SK-N-SH (cell line): Measurements from ENCODE around the gene PFKFB2. TPM values are rescaled to one million over a fixed set of nuclear protein-coding genes. Genes with fewer than 3 reads are reported as not detected.

Experiments used
- CTCF ChIA-PET: fragments of 300-600, 350-600 bp; formaldehyde crosslinking; extraction: SDS; loops from one replicate; lab custom pipeline; 2021; lab: Yijun Ruan, JAX
- POLR2A ChIA-PET: fragments of 350-600 bp; sonication (Branson Sonifier 250); formaldehyde crosslinking; extraction: SDS; loops from one replicate; lab custom pipeline; 2020; ENCODE audit warnings: antibody characterized with exemption, inconsistent platforms; lab: Yijun Ruan, JAX
- DNase-seq: peaks from one replicate; pipeline ENCODE4 v3.0.0; 2012
- H2AFZ ChIP-seq: fragments of 200-600 bp; sonication (generic); 2 replicates; pipeline ENCODE4 v1.8.1; 2016; ENCODE audit warnings: antibody characterized with exemption, mild to moderate bottlenecking, low read depth
- H3F3A ChIP-seq: fragments of 200-600 bp; sonication (generic); replicated peaks from 2 replicates; pipeline ENCODE3; 2016; ENCODE audit warnings: antibody characterized with exemption, mild to moderate bottlenecking; ENCODE audit not compliant: insufficient read depth
- H3K27ac ChIP-seq, 2 experiments: fragments of 200-500 bp in 1 of 2; fragments of 200-600 bp in 1 of 2; sonication (Bioruptor generic) in 1 of 2; sonication (generic), shearing (Covaris generic) in 1 of 2; 2 replicates each; pipeline versions ENCODE4 v1.5.1 to v1.6.1; 2014 to 2016; ENCODE audit warnings: low read depth in 2 of 2, inconsistent platforms in 1 of 2, low read length in 1 of 2, mild to moderate bottlenecking in 1 of 2, mixed read lengths in 1 of 2
- H3K27me3 ChIP-seq: fragments of 200-600 bp; sonication (generic), shearing (Covaris generic); 2 replicates; pipeline ENCODE4 v1.6.1; 2016; ENCODE audit warnings: mixed run types; ENCODE audit not compliant: insufficient read depth
- H3K36me3 ChIP-seq, 2 experiments: fragments of 200-500 bp in 1 of 2; fragments of 200-600 bp in 1 of 2; sonication (Bioruptor generic) in 1 of 2; sonication (generic) in 1 of 2; replicated peaks in 1 of 2; 2 replicates each; pipeline versions ENCODE3 to v1.5.1; 2014 to 2016; ENCODE audit warnings: low read length in 1 of 2, mild to moderate bottlenecking in 1 of 2; ENCODE audit not compliant: insufficient read depth in 2 of 2, control insufficient read depth in 1 of 2
- H3K4me1 ChIP-seq, 2 experiments: fragments of 200-500 bp in 1 of 2; fragments of 200-600 bp in 1 of 2; sonication (Bioruptor generic) in 1 of 2; sonication (generic), shearing (Covaris generic) in 1 of 2; 2 replicates each; pipeline versions ENCODE4 v1.5.1 to v1.6.1; 2014 to 2016; ENCODE audit warnings: low read depth in 1 of 2, low read length in 1 of 2, mixed run types in 1 of 2; ENCODE audit not compliant: insufficient read depth in 2 of 2, control insufficient read depth in 1 of 2
- H3K4me2 ChIP-seq: fragments of 200-600 bp; sonication (generic), shearing (Covaris generic); 2 replicates; pipeline ENCODE4 v1.6.1; 2017; ENCODE audit warnings: mixed run types
- H3K4me3 ChIP-seq, 2 experiments: fragments of 200-500 bp in 1 of 2; fragments of 200-600 bp in 1 of 2; sonication (Bioruptor generic) in 1 of 2; sonication (generic), shearing (Covaris generic) in 1 of 2; 2 replicates each; pipeline versions ENCODE4 v1.5.1 to v1.8.1; 2014 to 2016; ENCODE audit warnings: low read depth in 2 of 2, inconsistent platforms in 1 of 2, low read length in 1 of 2, mild to moderate bottlenecking in 1 of 2, mixed read lengths in 1 of 2, moderate library complexity in 1 of 2
- H3K79me2 ChIP-seq: fragments of 200-600 bp; sonication (generic); 2 replicates; pipeline ENCODE4 v1.8.1; 2017; ENCODE audit warnings: mild to moderate bottlenecking; ENCODE audit not compliant: insufficient read depth
- H3K9ac ChIP-seq: fragments of 200-600 bp; sonication (generic); 2 replicates; pipeline ENCODE4 v1.6.1; 2017; ENCODE audit warnings: mixed run types
- H3K9me2 ChIP-seq: fragments of 200-600 bp; sonication (generic); 2 replicates; pipeline ENCODE4 v1.6.1; 2017; ENCODE audit warnings: mixed run types
- H3K9me3 ChIP-seq: fragments of 200-600 bp; sonication (generic); 2 replicates; pipeline ENCODE4 v1.6.1; 2017; ENCODE audit warnings: mixed run types, mild to moderate bottlenecking, moderate library complexity
- H4K20me1 ChIP-seq: fragments of 200-600 bp; sonication (generic); 2 replicates; pipeline ENCODE4 v1.6.1; 2017; ENCODE audit warnings: mild to moderate bottlenecking, mixed run types; ENCODE audit not compliant: insufficient read depth
- IRF3 ChIP-seq: fragments of 150-350 bp; IDR thresholded peaks from 2 replicates; pipeline ENCODE4 v1.6.1; 2016; ENCODE audit warnings: mild to moderate bottlenecking, low read depth, low read length
- MAX ChIP-seq: IDR thresholded peaks from 2 replicates; pipeline ENCODE4 v1.4.0; 2012; ENCODE audit warnings: low read depth
- PBX3 ChIP-seq: IDR thresholded peaks from 2 replicates; pipeline ENCODE4; 2012
- RAD21 ChIP-seq: IDR thresholded peaks from 2 replicates; pipeline ENCODE4 v1.6.1; 2012; ENCODE audit warnings: mild to moderate bottlenecking, low read length
- SIN3A ChIP-seq: IDR thresholded peaks from 2 replicates; pipeline ENCODE4 v1.6.1; 2012; ENCODE audit warnings: low read depth, mild to moderate bottlenecking, low read length, moderate library complexity, borderline replicate concordance
- YY1 ChIP-seq: IDR thresholded peaks from 2 replicates; pipeline ENCODE4 v1.4.0; 2012; ENCODE audit warnings: low read depth, mild to moderate bottlenecking
- WGBS: methylation state at CpG from one replicate; pipeline ENCODE4 v1.1.6; 2017; ENCODE audit warnings: low lambda C conversion rate; 5-methylcytosine and 5-hydroxymethylcytosine counted together
- polyA plus RNA-seq, 3 experiments: library from polyadenylated mRNA; depleted of rRNA; stranded (reverse); fragments of >200 nt; gene quantifications; 2 replicates each; pipeline ENCODE4 v1.2.3, GENCODE V29; 2012
- TF ChIP-seq, protein P1 (sequence below): IDR thresholded peaks from 2 replicates; pipeline ENCODE4 v1.4.0; 2012; ENCODE audit warnings: low read depth, borderline replicate concordance

The PFKFB2 gene
- polyA plus RNA-seq, 1 of the 3 experiments (the other 2 are of a cell fraction): 1.8 TPM

- Histone ChIP-seq H3K27me3 (no peaks in the 10 kb centered on the region), H3F3A (no peaks in the 10 kb centered on the region), H3K9me3 (no peaks in the 10 kb centered on the region), H3K9ac (no peak overlapping the region), H3K9me2 (no peaks in the 10 kb centered on the region), H2AFZ (no peak overlapping the region), H3K4me3 (no peak overlapping the region), H3K36me3 (no peaks in the 10 kb centered on the region), H4K20me1 (no peaks in the 10 kb centered on the region), H3K4me2 (no peak overlapping the region), H3K27ac (no peak overlapping the region), H3K79me2 (no peaks in the 10 kb centered on the region), H3K4me1 (peaks cover 0 to 11% of the 10 kb centered on the region in 2 experiments; a peak in 2 of 4 replicates)
- no peak for TF ChIP-seq MAX
- no peak for TF ChIP-seq RAD21
- TF ChIP-seq YY1: no peak
- no peak for TF ChIP-seq PBX3
- CTCF ChIA-PET: interaction anchor here (0.9 to 1.9 kb wide), 2 partner anchors 15 to 31 kb away, joined by 3 to 6 read pairs; no protein-coding TSS in a partner anchor
- POLR2A ChIA-PET: no interaction called here
- 53% methylated on average over 2 of the region's 2 CpGs for WGBS
- DNase-seq: no peak
Measured at GRCh38 chr1:207019161-207019560, 33.9 kb upstream of the PFKFB2 start.

DNA sequence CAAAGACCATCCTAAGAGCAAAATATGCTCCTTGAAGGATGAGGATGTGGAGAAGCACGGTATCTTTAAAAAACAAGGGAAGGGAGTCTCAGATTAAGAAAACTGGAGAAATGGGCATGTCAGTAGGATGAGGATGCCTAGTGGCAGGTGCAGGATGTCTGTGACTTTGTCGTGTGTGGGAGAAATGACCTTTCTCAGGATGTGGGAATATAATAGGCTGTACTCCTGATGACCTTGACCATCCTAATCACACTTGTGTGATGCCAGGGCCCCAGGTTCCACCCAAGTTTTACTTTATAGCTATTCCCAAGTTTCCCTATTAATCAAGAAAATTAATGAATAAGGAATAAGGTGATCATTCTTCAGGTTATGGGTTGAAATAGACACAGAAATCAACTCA lies 33.4 kb upstream of the PFKFB2 start:
- H3K27ac ChIP-seq: no peak overlapping the region
- H3K79me2 ChIP-seq: no peaks in the 10 kb centered on the region
- POLR2A ChIA-PET: no interaction called here
- no peaks in the 10 kb centered on the region for H3K27me3 ChIP-seq
- no peak overlapping the region for H3K4me2 ChIP-seq
- H3K4me1 ChIP-seq: peaks cover 4 to 16% of the 10 kb centered on the region in 2 experiments; a peak in 2 of 4 replicates
- no peaks in the 10 kb centered on the region for H3K9me3 ChIP-seq
- H3F3A ChIP-seq: no peaks in the 10 kb centered on the region
- no peak overlapping the region for H3K4me3 ChIP-seq
- H3K9ac ChIP-seq: no peak overlapping the region
- TF ChIP-seq RAD21 (no peak), SIN3A (no peak), IRF3 (no peak)
- TF ChIP-seq, protein P1, sequence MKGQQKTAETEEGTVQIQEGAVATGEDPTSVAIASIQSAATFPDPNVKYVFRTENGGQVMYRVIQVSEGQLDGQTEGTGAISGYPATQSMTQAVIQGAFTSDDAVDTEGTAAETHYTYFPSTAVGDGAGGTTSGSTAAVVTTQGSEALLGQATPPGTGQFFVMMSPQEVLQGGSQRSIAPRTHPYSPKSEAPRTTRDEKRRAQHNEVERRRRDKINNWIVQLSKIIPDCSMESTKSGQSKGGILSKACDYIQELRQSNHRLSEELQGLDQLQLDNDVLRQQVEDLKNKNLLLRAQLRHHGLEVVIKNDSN: no peak
- WGBS: 31% methylated on average over 2 of the region's 2 CpGs
- no peak for DNase-seq
- no peak overlapping the region for H2AFZ ChIP-seq
- no peaks in the 10 kb centered on the region for H3K9me2 ChIP-seq
- CTCF ChIA-PET: interaction anchor here (1.0 to 1.8 kb wide), 3 partner anchors 30 to 285 kb away, joined by 3 to 8 read pairs (median 4); no protein-coding TSS in a partner anchor
- H3K36me3 ChIP-seq: no peaks in the 10 kb centered on the region
- H4K20me1 ChIP-seq: no peaks in the 10 kb centered on the region
